ENCODE measurements around the gene NCAM2. TPM values are rescaled to one million over a fixed set of nuclear protein-coding genes. Genes with fewer than 3 reads are reported as not detected.

NCAM2 gene
- total and polyA plus RNA-seq, 10 donors, result 0.09 to 5.7 (median 1.0) TPM

- Histone ChIP-seq H3K4me1 (peaks cover 0 to 30% (median 17%) of the 10 kb centered on the region in 6 donors), H3K9me3 (no peaks in the 10 kb centered on the region), H3K27me3 (replicated peaks in 1 of 7) (peaks cover 0 to 41% (median 19%) of the 10 kb centered on the region in 7 donors), H3K27ac (no peak overlapping the region), H3K4me3 (no peak overlapping the region), H3K36me3 (no peaks in the 10 kb centered on the region)
- DNase-seq, result no peak
- intact Hi-C loops (cut with DNase I; ENCODE audit: low total_unique reads), result loop anchor here (10.0 kb wide), 1 partner anchor 925 kb away; no protein-coding TSS in a partner anchor
- TF ChIP-seq POLR2AphosphoS5 (IDR thresholded peaks at IDR 0.05), result no peak
- TF ChIP-seq, protein P1, sequence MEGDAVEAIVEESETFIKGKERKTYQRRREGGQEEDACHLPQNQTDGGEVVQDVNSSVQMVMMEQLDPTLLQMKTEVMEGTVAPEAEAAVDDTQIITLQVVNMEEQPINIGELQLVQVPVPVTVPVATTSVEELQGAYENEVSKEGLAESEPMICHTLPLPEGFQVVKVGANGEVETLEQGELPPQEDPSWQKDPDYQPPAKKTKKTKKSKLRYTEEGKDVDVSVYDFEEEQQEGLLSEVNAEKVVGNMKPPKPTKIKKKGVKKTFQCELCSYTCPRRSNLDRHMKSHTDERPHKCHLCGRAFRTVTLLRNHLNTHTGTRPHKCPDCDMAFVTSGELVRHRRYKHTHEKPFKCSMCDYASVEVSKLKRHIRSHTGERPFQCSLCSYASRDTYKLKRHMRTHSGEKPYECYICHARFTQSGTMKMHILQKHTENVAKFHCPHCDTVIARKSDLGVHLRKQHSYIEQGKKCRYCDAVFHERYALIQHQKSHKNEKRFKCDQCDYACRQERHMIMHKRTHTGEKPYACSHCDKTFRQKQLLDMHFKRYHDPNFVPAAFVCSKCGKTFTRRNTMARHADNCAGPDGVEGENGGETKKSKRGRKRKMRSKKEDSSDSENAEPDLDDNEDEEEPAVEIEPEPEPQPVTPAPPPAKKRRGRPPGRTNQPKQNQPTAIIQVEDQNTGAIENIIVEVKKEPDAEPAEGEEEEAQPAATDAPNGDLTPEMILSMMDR (IDR thresholded peaks at IDR 0.05 in 8 of 11, conservative IDR thresholded peaks at IDR 0.05 in 3 of 11), result peak; percentile 24 to 76 (median 57)
- TF ChIP-seq POLR2A (IDR thresholded peaks at IDR 0.05), result no peak
- WGBS, 5 donors, result 15 to 29% (median 21%) methylated on average over 3 of the region's 3 CpGs
Measured at GRCh38 chr21:20999659-21000058, 1.4 kb downstream of the NCAM2 start.

DNA sequence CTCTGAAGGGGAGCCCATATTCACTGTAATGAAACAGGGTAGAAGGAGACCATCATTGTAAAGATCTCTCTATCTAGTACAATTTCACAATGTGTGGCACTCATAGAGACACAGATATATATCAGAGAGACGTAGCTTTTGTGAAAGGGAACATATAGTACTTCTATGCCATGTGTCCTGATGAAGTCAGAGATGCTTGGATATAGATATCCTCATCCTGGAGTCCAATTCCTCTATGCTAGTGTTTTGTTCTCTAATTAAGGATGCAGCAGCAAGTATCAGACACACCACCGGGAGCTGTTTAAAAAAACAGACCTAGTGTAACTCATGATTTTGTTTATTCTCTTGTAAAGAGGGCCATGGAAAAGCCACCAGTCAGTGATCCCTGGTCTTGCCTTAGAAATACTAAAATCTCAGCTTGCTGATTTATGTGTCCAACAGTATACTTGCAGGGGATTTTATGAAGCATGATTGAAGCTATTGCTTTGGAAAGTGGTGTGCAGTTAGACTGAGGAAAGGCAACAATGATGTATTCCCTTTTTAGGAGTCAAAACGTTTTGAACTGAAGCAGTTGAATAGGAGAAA, 2.5 kb downstream of the NCAM2 start:
- no peak for DNase-seq
- Histone ChIP-seq H3K4me1 (peaks cover 0 to 30% (median 17%) of the 10 kb centered on the region in 6 donors), H3K9me3 (no peaks in the 10 kb centered on the region), H3K4me3 (no peak overlapping the region), H3K36me3 (no peaks in the 10 kb centered on the region), H3K27ac (no peak overlapping the region), H3K27me3 (replicated peaks in 1 of 7) (peaks cover 0 to 41% (median 19%) of the 10 kb centered on the region in 7 donors)
- intact Hi-C loops (cut with DNase I; ENCODE audit: low total_unique reads), result loop anchor here (10.0 kb wide), 1 partner anchor 924 kb away; no protein-coding TSS in a partner anchor
- TF ChIP-seq, protein P1 (IDR thresholded peaks at IDR 0.05 in 8 of 11, conservative IDR thresholded peaks at IDR 0.05 in 3 of 11), result no peak
- TF ChIP-seq POLR2A (IDR thresholded peaks at IDR 0.05), result no peak
- TF ChIP-seq POLR2AphosphoS5 (IDR thresholded peaks at IDR 0.05), result no peak
- 56 to 70% (median 64%) methylated on average over 3 of the region's 3 CpGs for WGBS, 5 donors

DNA sequence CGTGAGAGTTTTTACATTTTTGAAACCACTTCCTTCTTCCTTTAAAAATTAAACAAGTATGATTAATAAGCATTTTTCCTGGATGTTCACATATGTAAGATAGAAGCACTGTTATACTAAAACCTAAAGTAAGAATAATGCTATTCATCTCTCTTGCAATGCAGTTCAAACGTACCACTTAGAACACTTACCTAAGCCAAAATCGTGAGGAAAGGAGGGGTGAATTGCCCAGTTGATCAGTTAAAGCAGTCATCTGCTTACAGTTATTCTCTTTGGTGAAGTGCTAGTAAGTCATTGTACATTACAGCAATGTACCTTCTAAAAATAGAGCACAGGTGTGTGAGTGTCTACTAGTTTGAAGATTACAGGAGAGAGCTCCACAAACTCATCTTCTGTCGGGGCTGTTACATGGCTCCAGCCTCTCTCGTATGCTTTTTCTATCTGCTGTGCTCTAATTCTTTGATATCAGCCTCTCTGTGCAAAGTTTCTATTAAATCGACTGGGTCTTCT, 3.4 kb downstream of the NCAM2 start:
- WGBS, 5 donors, result 63 to 75% (median 66%) methylated on average over 6 of the region's 6 CpGs
- Histone ChIP-seq H3K27ac (no peak overlapping the region), H3K27me3 (replicated peaks in 1 of 7) (peaks cover 0 to 37% (median 17%) of the 10 kb centered on the region in 7 donors), H3K4me1 (peaks cover 0 to 30% (median 17%) of the 10 kb centered on the region in 6 donors), H3K36me3 (no peaks in the 10 kb centered on the region), H3K9me3 (no peaks in the 10 kb centered on the region), H3K4me3 (no peak overlapping the region)
- TF ChIP-seq, protein P1 (IDR thresholded peaks at IDR 0.05 in 8 of 11, conservative IDR thresholded peaks at IDR 0.05 in 3 of 11), result no peak
- TF ChIP-seq POLR2AphosphoS5 (IDR thresholded peaks at IDR 0.05), result no peak
- TF ChIP-seq POLR2A (IDR thresholded peaks at IDR 0.05), result no peak
- DNase-seq, result no peak
- intact Hi-C loops (cut with DNase I; ENCODE audit: low total_unique reads), result loop anchor here (10.0 kb wide), 1 partner anchor 923 kb away; no protein-coding TSS in a partner anchor

DNA sequence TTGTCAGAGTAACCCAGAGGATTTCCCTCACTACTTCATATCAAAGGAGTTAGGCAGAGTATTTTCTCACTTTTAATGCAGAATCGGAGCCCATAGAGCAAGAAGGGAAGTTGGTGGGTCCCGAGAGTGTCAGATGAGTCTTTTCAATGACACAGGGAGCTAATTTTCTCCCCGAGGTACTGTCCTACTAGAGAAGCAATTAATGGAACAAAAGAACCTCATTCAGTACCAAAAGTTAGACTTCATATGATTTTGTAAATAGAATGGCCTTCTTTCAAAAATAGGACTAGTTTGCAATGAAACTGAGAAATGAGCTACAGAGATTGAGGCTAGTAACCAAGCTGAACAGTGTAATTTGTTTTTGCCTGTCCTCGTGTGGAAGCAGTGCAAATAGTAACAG, 3.9 kb downstream of the NCAM2 start:
- peaks cover 0 to 32% (median 13%) of the 10 kb centered on the region in 7 donors for H3K27me3 ChIP-seq (replicated peaks in 1 of 7)
- no peak overlapping the region for H3K27ac ChIP-seq
- intact Hi-C loops (cut with DNase I; ENCODE audit: low total_unique reads), result loop anchor here (10.0 kb wide), 1 partner anchor 923 kb away; no protein-coding TSS in a partner anchor
- DNase-seq, result no peak
- no peak overlapping the region for H3K4me3 ChIP-seq
- 58 to 76% (median 69%) methylated on average over 4 of the region's 4 CpGs for WGBS, 5 donors
- H3K4me1 ChIP-seq, result peaks cover 0 to 27% (median 15%) of the 10 kb centered on the region in 6 donors
- H3K36me3 ChIP-seq, result no peaks in the 10 kb centered on the region
- TF ChIP-seq, protein P1 (IDR thresholded peaks at IDR 0.05 in 8 of 11, conservative IDR thresholded peaks at IDR 0.05 in 3 of 11), result no peak
- TF ChIP-seq POLR2A (IDR thresholded peaks at IDR 0.05), result no peak
- TF ChIP-seq POLR2AphosphoS5 (IDR thresholded peaks at IDR 0.05), result no peak
- no peaks in the 10 kb centered on the region for H3K9me3 ChIP-seq
